Smooth muscle cell (in vitro differentiated cells): Measurements from ENCODE around the gene C9orf72. TPM values are rescaled to one million over a fixed set of nuclear protein-coding genes. Genes with fewer than 3 reads are reported as not detected.

ENCODE experiments used
- DNase-seq: peaks from one replicate; lab custom pipeline; 2025; ENCODE audit not compliant: unreplicated experiment; lab: John Stamatoyannopoulos, UW
- H2AFZ ChIP-seq: fragments of 200-600 bp; sonication (generic); 2 replicates; pipeline ENCODE4 v1.6.0; 2016; ENCODE audit warnings: antibody characterized with exemption, low read depth, mild to moderate bottlenecking
- H3F3A ChIP-seq: fragments of 200-600 bp; sonication (generic); 2 replicates; pipeline ENCODE4 v1.6.0; 2017; ENCODE audit warnings: antibody characterized with exemption, low read depth
- H3K27ac ChIP-seq: fragments of 200-600 bp; sonication (generic); 2 replicates; pipeline ENCODE4 v1.5.1; 2016; ENCODE audit warnings: low read depth, mild to moderate bottlenecking
- H3K27me3 ChIP-seq: fragments of 200-600 bp; sonication (generic); 2 replicates; pipeline ENCODE4 v1.6.1; 2016; ENCODE audit warnings: low read depth, mild to moderate bottlenecking
- H3K36me3 ChIP-seq: fragments of 200-600 bp; sonication (generic); 2 replicates; pipeline ENCODE4 v1.5.1; 2016; ENCODE audit warnings: low read depth
- H3K4me1 ChIP-seq: fragments of 200-600 bp; sonication (generic); 2 replicates; pipeline ENCODE4 v1.5.1; 2016; ENCODE audit warnings: low read depth
- H3K4me2 ChIP-seq: fragments of 200-600 bp; sonication (generic); 2 replicates; pipeline ENCODE4 v1.6.0; 2016; ENCODE audit warnings: mild to moderate bottlenecking
- H3K4me3 ChIP-seq: fragments of 200-600 bp; sonication (generic); 2 replicates; pipeline ENCODE4 v1.5.1; 2016; ENCODE audit warnings: mild to moderate bottlenecking
- H3K79me2 ChIP-seq: fragments of 200-600 bp; sonication (generic); 2 replicates; pipeline ENCODE4 v1.6.0; 2016; ENCODE audit warnings: low read depth, mild to moderate bottlenecking
- H3K9ac ChIP-seq: fragments of 200-600 bp; sonication (generic); 2 replicates; pipeline ENCODE4 v1.6.0; 2016; ENCODE audit warnings: low read depth
- H3K9me3 ChIP-seq: fragments of 200-600 bp; sonication (generic); replicated peaks from 2 replicates; pipeline ENCODE4 v1.5.1; 2016; ENCODE audit warnings: low read depth
- H4K20me1 ChIP-seq: fragments of 200-600 bp; sonication (generic); 2 replicates; pipeline ENCODE4 v1.6.0; 2016; ENCODE audit warnings: low read depth
- CTCF ChIP-seq: fragments of 200-600 bp; sonication (generic); IDR thresholded peaks from 2 replicates; pipeline ENCODE4 v1.5.1; 2017; ENCODE audit warnings: borderline replicate concordance, mild to moderate bottlenecking, antibody characterized with exemption; ENCODE audit not compliant: insufficient read depth, poor library complexity, severe bottlenecking
- WGBS: methylation state at CpG from one replicate; pipeline ENCODE4 v1.1.7; 2016; ENCODE audit warnings: low lambda C conversion rate; 5-methylcytosine and 5-hydroxymethylcytosine counted together
- polyA plus RNA-seq: library from polyadenylated mRNA; unstranded; fragments of >200 nt; fragmentation: Nextera tagmentation; extraction: Ambion mirVana; gene quantifications from 2 replicates; pipeline ENCODE4 v1.2.1, GENCODE V29; 2016
- total RNA-seq: library from RNA; depleted of rRNA; stranded (reverse); fragments of >200 nt; gene quantifications from 2 replicates; pipeline ENCODE4 v1.2.3, GENCODE V29; 2014

C9orf72 gene
- total and polyA plus RNA-seq, 2 experiments from 2014 or later, result 8.2 to 12.5 TPM

- H3K27ac ChIP-seq, result no peak overlapping the region
- no peaks in the 10 kb centered on the region for H3K79me2 ChIP-seq
- H3K36me3 ChIP-seq, result no peaks in the 10 kb centered on the region
- H3K9ac ChIP-seq, result no peak overlapping the region
- H4K20me1 ChIP-seq, result no peaks in the 10 kb centered on the region
- H3F3A ChIP-seq, result no peaks in the 10 kb centered on the region
- H3K27me3 ChIP-seq, result no peaks in the 10 kb centered on the region
- no peak overlapping the region for H2AFZ ChIP-seq
- no peaks in the 10 kb centered on the region for H3K4me1 ChIP-seq
- no peak for TF ChIP-seq CTCF
- WGBS, result 70% methylated on average over 3 of the region's 3 CpGs
- H3K4me3 ChIP-seq, result no peak overlapping the region
- no peak overlapping the region for H3K4me2 ChIP-seq
- DNase-seq, result no peak
- H3K9me3 ChIP-seq, result no peaks in the 10 kb centered on the region
These were observed 37.1 kb downstream of the C9orf72 start for GRCh38 chr9:27536168-27536567.

- no peak for TF ChIP-seq CTCF
- no peak for DNase-seq
- WGBS, result 38% methylated on average over 3 of the region's 3 CpGs
These were observed 37.6 kb downstream of the C9orf72 start for GRCh38 chr9:27535701-27536118.

GRCh38 chr9:27534658-27535209 is 38.5 kb downstream of the C9orf72 start:
- H4K20me1 ChIP-seq, result no peaks in the 10 kb centered on the region
- H3K36me3 ChIP-seq, result no peaks in the 10 kb centered on the region
- TF ChIP-seq CTCF, result no peak
- H3K79me2 ChIP-seq, result no peaks in the 10 kb centered on the region
- H3K4me2 ChIP-seq, result no peak overlapping the region
- DNase-seq, result no peak
- no peak overlapping the region for H3K9ac ChIP-seq
- H3K4me3 ChIP-seq, result no peak overlapping the region
- H3K9me3 ChIP-seq, result no peaks in the 10 kb centered on the region
- no peak overlapping the region for H2AFZ ChIP-seq
- no peaks in the 10 kb centered on the region for H3K27me3 ChIP-seq
- no peaks in the 10 kb centered on the region for H3F3A ChIP-seq
- 95% methylated on average over 3 of the region's 3 CpGs for WGBS
- no peaks in the 10 kb centered on the region for H3K4me1 ChIP-seq
- H3K27ac ChIP-seq, result no peak overlapping the region

More at GRCh38 chr9:27535701-27536118, 37.6 kb downstream of the C9orf72 start:
- Histone ChIP-seq H3K27ac (no peak overlapping the region), H2AFZ (no peak overlapping the region), H4K20me1 (no peaks in the 10 kb centered on the region), H3K36me3 (no peaks in the 10 kb centered on the region), H3K4me2 (no peak overlapping the region), H3K9me3 (no peaks in the 10 kb centered on the region), H3K9ac (no peak overlapping the region), H3K79me2 (no peaks in the 10 kb centered on the region), H3K4me3 (no peak overlapping the region), H3F3A (no peaks in the 10 kb centered on the region), H3K27me3 (no peaks in the 10 kb centered on the region), H3K4me1 (no peaks in the 10 kb centered on the region)

- Histone ChIP-seq H3K9ac (no peak overlapping the region), H3K4me2 (no peak overlapping the region), H3F3A (no peaks in the 10 kb centered on the region), H3K4me3 (no peak overlapping the region), H3K9me3 (no peaks in the 10 kb centered on the region), H4K20me1 (no peaks in the 10 kb centered on the region), H3K27me3 (no peaks in the 10 kb centered on the region), H3K79me2 (no peaks in the 10 kb centered on the region), H2AFZ (no peak overlapping the region), H3K27ac (no peak overlapping the region), H3K36me3 (no peaks in the 10 kb centered on the region), H3K4me1 (no peaks in the 10 kb centered on the region)
- no peak for TF ChIP-seq CTCF
- DNase-seq, result no peak
- WGBS, result 88% methylated on average over 4 of the region's 4 CpGs
These were observed 39.1 kb downstream of the C9orf72 start for GRCh38 chr9:27534131-27534530.
